ENCODE results near the gene USP13. TPM values are rescaled to one million over a fixed set of nuclear protein-coding genes. Genes with fewer than 3 reads are reported as not detected.

Gene USP13
- total and polyA plus RNA-seq, 12 donors, result 6.9 to 61.1 (median 35.0) TPM

- no peak for DNase-seq
- Histone ChIP-seq H3K27ac (no peak overlapping the region), H3K36me3 (replicated peaks in 1 of 2) (no peaks in the 10 kb centered on the region), H3K4me3 (no peak overlapping the region), H3K27me3 (no peaks in the 10 kb centered on the region), H3K9me3 (replicated peaks in 1 of 3) (no peaks in the 10 kb centered on the region), H3K4me1 (replicated peaks in 1 of 2) (no peaks in the 10 kb centered on the region)
- 85 to 88% (median 87%) methylated on average over 4 of the region's 4 CpGs for WGBS, 4 donors
- intact Hi-C loops (cut with DNase I), result no loop called here
- no peak for TF ChIP-seq POLR2A (IDR thresholded peaks at IDR 0.05)
- TF ChIP-seq, protein P1, sequence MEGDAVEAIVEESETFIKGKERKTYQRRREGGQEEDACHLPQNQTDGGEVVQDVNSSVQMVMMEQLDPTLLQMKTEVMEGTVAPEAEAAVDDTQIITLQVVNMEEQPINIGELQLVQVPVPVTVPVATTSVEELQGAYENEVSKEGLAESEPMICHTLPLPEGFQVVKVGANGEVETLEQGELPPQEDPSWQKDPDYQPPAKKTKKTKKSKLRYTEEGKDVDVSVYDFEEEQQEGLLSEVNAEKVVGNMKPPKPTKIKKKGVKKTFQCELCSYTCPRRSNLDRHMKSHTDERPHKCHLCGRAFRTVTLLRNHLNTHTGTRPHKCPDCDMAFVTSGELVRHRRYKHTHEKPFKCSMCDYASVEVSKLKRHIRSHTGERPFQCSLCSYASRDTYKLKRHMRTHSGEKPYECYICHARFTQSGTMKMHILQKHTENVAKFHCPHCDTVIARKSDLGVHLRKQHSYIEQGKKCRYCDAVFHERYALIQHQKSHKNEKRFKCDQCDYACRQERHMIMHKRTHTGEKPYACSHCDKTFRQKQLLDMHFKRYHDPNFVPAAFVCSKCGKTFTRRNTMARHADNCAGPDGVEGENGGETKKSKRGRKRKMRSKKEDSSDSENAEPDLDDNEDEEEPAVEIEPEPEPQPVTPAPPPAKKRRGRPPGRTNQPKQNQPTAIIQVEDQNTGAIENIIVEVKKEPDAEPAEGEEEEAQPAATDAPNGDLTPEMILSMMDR (IDR thresholded peaks at IDR 0.05), result no peak
Measured at GRCh38 chr3:179801856-179802255, 149.0 kb downstream of the USP13 start.

- intact Hi-C loops (cut with DNase I), result no loop called here
- no peak overlapping the region for H3K27ac ChIP-seq
- H3K27me3 ChIP-seq, result no peaks in the 10 kb centered on the region
- DNase-seq, result no peak
- 69 to 84% (median 78%) methylated on average over 5 of the region's 5 CpGs for WGBS, 4 donors
- H3K4me3 ChIP-seq, result no peak overlapping the region
- no peak for TF ChIP-seq POLR2A (IDR thresholded peaks at IDR 0.05)
- TF ChIP-seq, protein P1 (IDR thresholded peaks at IDR 0.05), result no peak
- H3K4me1 ChIP-seq (replicated peaks in 1 of 2), result no peaks in the 10 kb centered on the region
- H3K9me3 ChIP-seq (replicated peaks in 1 of 3), result no peaks in the 10 kb centered on the region
- no peaks in the 10 kb centered on the region for H3K36me3 ChIP-seq (replicated peaks in 1 of 2)
Measured at GRCh38 chr3:179806177-179806576, 153.3 kb downstream of the USP13 start.

GRCh38 chr3:179807588-179807987, 154.7 kb downstream of the USP13 start:
- intact Hi-C loops (cut with DNase I), result no loop called here

GRCh38 chr3:179809639-179810038, 156.8 kb downstream of the USP13 start:
- intact Hi-C loops (cut with DNase I), result no loop called here
- no peak overlapping the region for H3K4me3 ChIP-seq

More at GRCh38 chr3:179807588-179807987, 154.7 kb downstream of the USP13 start:
- H3K27ac ChIP-seq, result no peak overlapping the region
- TF ChIP-seq POLR2A (IDR thresholded peaks at IDR 0.05), result no peak
- TF ChIP-seq, protein P1 (IDR thresholded peaks at IDR 0.05), result no peak
- H3K36me3 ChIP-seq (replicated peaks in 1 of 2), result no peaks in the 10 kb centered on the region
- DNase-seq, result no peak
- 90 to 95% (median 93%) methylated on average over 7 to 14 of the region's 14 CpGs for WGBS, 4 donors
- H3K9me3 ChIP-seq (replicated peaks in 1 of 3), result no peaks in the 10 kb centered on the region
- H3K27me3 ChIP-seq, result no peaks in the 10 kb centered on the region
- no peaks in the 10 kb centered on the region for H3K4me1 ChIP-seq (replicated peaks in 1 of 2)
- no peak overlapping the region for H3K4me3 ChIP-seq

More at GRCh38 chr3:179809639-179810038, 156.8 kb downstream of the USP13 start:
- Histone ChIP-seq H3K36me3 (replicated peaks in 1 of 2) (no peaks in the 10 kb centered on the region), H3K27me3 (no peaks in the 10 kb centered on the region), H3K9me3 (replicated peaks in 1 of 3) (no peaks in the 10 kb centered on the region), H3K4me1 (replicated peaks in 1 of 2) (no peaks in the 10 kb centered on the region), H3K27ac (no peak overlapping the region)
- no peak for DNase-seq
- no peak for TF ChIP-seq POLR2A (IDR thresholded peaks at IDR 0.05)
- TF ChIP-seq, protein P1 (IDR thresholded peaks at IDR 0.05), result no peak

All from adrenal gland (tissue), 12 donors.